Glutamatergic neuron (in vitro differentiated cells): ENCODE results near the gene TH. TPM values are rescaled to one million over a fixed set of nuclear protein-coding genes. Genes with fewer than 3 reads are reported as not detected.
A peak's percentile ranks its signal among the peaks of the same experiment; 100 is the strongest.
"Not testable (repeated sequence)": the region's sequence is repeated elsewhere in the genome, so short reads cannot be mapped to it uniquely, and the experiment has no call there.

Experiments
- DNase-seq: peaks from one replicate; pipeline ENCODE4 v3.0.0; 2022
- H3K27ac Mint-ChIP-seq: one replicate; pipeline ENCODE4 v1.8.0; 2020; ENCODE audit warnings: mild to moderate bottlenecking, mixed read lengths, inconsistent platforms; ENCODE audit not compliant: unreplicated experiment
- H3K27me3 Mint-ChIP-seq: one replicate; pipeline ENCODE4 v1.8.0; 2020; ENCODE audit warnings: mild to moderate bottlenecking, moderate library complexity, mixed read lengths, inconsistent platforms; ENCODE audit not compliant: unreplicated experiment
- H3K36me3 Mint-ChIP-seq: one replicate; pipeline ENCODE4 v1.8.0; 2020; ENCODE audit warnings: mild to moderate bottlenecking, mixed read lengths, inconsistent platforms; ENCODE audit not compliant: unreplicated experiment
- H3K4me1 Mint-ChIP-seq: one replicate; pipeline ENCODE4 v1.8.0; 2020; ENCODE audit warnings: mild to moderate bottlenecking, low read depth, mixed read lengths, inconsistent platforms; ENCODE audit not compliant: unreplicated experiment
- H3K4me3 Mint-ChIP-seq: one replicate; pipeline ENCODE4 v1.8.0; 2020; ENCODE audit warnings: mild to moderate bottlenecking, mixed read lengths, inconsistent platforms; ENCODE audit not compliant: unreplicated experiment
- H3K9me3 Mint-ChIP-seq: one replicate; pipeline ENCODE4 v1.8.0; 2020; ENCODE audit warnings: mild to moderate bottlenecking, moderate library complexity, mixed read lengths, inconsistent platforms; ENCODE audit not compliant: unreplicated experiment
- CTCF ChIP-seq: fragments of 200-600 bp; sonication (generic); IDR thresholded peaks from one replicate; pipeline ENCODE4 v1.5.0; 2021; ENCODE audit not compliant: partially characterized antibody, unreplicated experiment
- total RNA-seq: library from RNA; stranded (reverse); fragmentation: NEBNext Ultra II Directional; extraction: Animal tissue kit (Norgen Biotek cat#: 25700); gene quantifications from one replicate; pipeline ENCODE4 v1.2.1, GENCODE V29; 2021; ENCODE audit not compliant: unreplicated experiment

Gene TH
- total RNA-seq, 1 donor from 2014 or later, result not detected

- H3K27me3 Mint-ChIP-seq, result peaks cover 5% of the 10 kb centered on the region
- peak; percentile 12 for DNase-seq
- H3K9me3 Mint-ChIP-seq, result peaks cover 7% of the 10 kb centered on the region
- H3K27ac Mint-ChIP-seq, result no peak overlapping the region
- no peak overlapping the region for H3K4me3 Mint-ChIP-seq
- H3K4me1 Mint-ChIP-seq, result peaks cover 9% of the 10 kb centered on the region
- TF ChIP-seq CTCF, result no peak
- H3K36me3 Mint-ChIP-seq, result peaks cover 10% of the 10 kb centered on the region
These were observed 44.0 kb downstream of the TH start for GRCh38 chr11:2127482-2128129.

GRCh38 chr11:2126520-2127085, 45.0 kb downstream of the TH start:
- peaks cover 5% of the 10 kb centered on the region for H3K27me3 Mint-ChIP-seq
- peaks cover 4% of the 10 kb centered on the region for H3K4me1 Mint-ChIP-seq
- H3K36me3 Mint-ChIP-seq, result peaks cover 6% of the 10 kb centered on the region
- DNase-seq, result no peak
- peaks cover 5% of the 10 kb centered on the region for H3K9me3 Mint-ChIP-seq
- H3K4me3 Mint-ChIP-seq, result no peak overlapping the region
- H3K27ac Mint-ChIP-seq, result no peak overlapping the region
- no peak for TF ChIP-seq CTCF

GRCh38 chr11:2124736-2125484, 46.7 kb downstream of the TH start:
- H3K27me3 Mint-ChIP-seq, DNase-seq, H3K4me3 Mint-ChIP-seq, H3K4me1 Mint-ChIP-seq, H3K36me3 Mint-ChIP-seq, H3K9me3 Mint-ChIP-seq: not testable (repeated sequence)
- H3K27ac Mint-ChIP-seq, result peak overlapping the region; percentile 55

GRCh38 chr11:2123628-2123960, 48.0 kb downstream of the TH start:
- DNase-seq, result peak; percentile 12
- H3K4me1 Mint-ChIP-seq, result no peaks in the 10 kb centered on the region
- peaks cover 3% of the 10 kb centered on the region for H3K9me3 Mint-ChIP-seq
- H3K27me3 Mint-ChIP-seq, result peaks cover 7% of the 10 kb centered on the region
- H3K27ac Mint-ChIP-seq, result no peak overlapping the region
- no peak overlapping the region for H3K4me3 Mint-ChIP-seq
- TF ChIP-seq CTCF, result no peak
- no peaks in the 10 kb centered on the region for H3K36me3 Mint-ChIP-seq

GRCh38 chr11:2122907-2123627, 48.5 kb downstream of the TH start:
- Mint-ChIP-seq H3K27me3 (peaks cover 7% of the 10 kb centered on the region), H3K4me3 (no peak overlapping the region), H3K27ac (no peak overlapping the region), H3K9me3 (peaks cover 3% of the 10 kb centered on the region), H3K4me1 (no peaks in the 10 kb centered on the region), H3K36me3 (no peaks in the 10 kb centered on the region)
- no peak for TF ChIP-seq CTCF
- DNase-seq, result peak; percentile 10
